K562 (cell line): Measurements from ENCODE around the gene NDUFA3. TPM values are rescaled to one million over a fixed set of nuclear protein-coding genes. Genes with fewer than 3 reads are reported as not detected.

Experiments used
- ATAC-seq: fragments of 200-7000 bp; cut with Tn5 transposase; 3 replicates; pipeline ENCODE4 v1.9.1; 2020; ENCODE audit warnings: moderate library complexity
- BruUV-seq: library from RNA; stranded (reverse); fragments of 400-500 nt; replicated peaks from 2 replicates; lab custom pipeline; 2021; lab: Mats Ljungman, UMichigan
- CTCF ChIA-PET: fragments of 300-600 bp; formaldehyde crosslinking; extraction: SDS; loops from one replicate; lab custom pipeline; 2021; ENCODE audit warnings: low intra/inter-chr PET ratio; lab: Yijun Ruan, JAX
- POLR2A ChIA-PET: fragments of 300-600, 350-650 bp; sonication (Branson Sonifier 250); formaldehyde crosslinking; extraction: SDS; loops from one replicate; lab custom pipeline; 2021; ENCODE audit warnings: antibody characterized with exemption, inconsistent platforms; lab: Yijun Ruan, JAX
- DNase-seq, 4 experiments: peaks; one replicate each; pipeline versions ENCODE4 v3.0.0 to v3.0.0-alpha.2; 2011 to 2018; ENCODE audit warnings: low spot score in 3 of 4, mixed read lengths in 3 of 4; ENCODE audit errors: extremely low read depth in 1 of 4
- FAIRE-seq: peaks from 2 replicates; lab custom pipeline; 2011; peaks lifted over from hg19 to GRCh38; lab: Jason Lieb, UNC
- H2AFZ ChIP-seq: 2 replicates; pipeline ENCODE4 v1.6.0; 2011; ENCODE audit warnings: low read depth, low read length, control low read depth, inconsistent platforms
- H3K27ac ChIP-seq: fragments of 200-600 bp; 3 replicates; pipeline ENCODE4 v1.8.0; 2011; ENCODE audit warnings: low read depth, mild to moderate bottlenecking, control low read depth, inconsistent platforms, low read length, moderate library complexity, mixed read lengths; ENCODE audit errors: extremely low read depth
- H3K27me3 ChIP-seq, 2 experiments: fragments of 300-600 bp in 1 of 2; 2 replicates in 1 of 2; 3 replicates in 1 of 2; pipeline versions ENCODE4 v1.6.0 to v1.8.0; 2011; ENCODE audit warnings: inconsistent platforms in 2 of 2, low read length in 2 of 2, mild to moderate bottlenecking in 1 of 2, mixed read lengths in 1 of 2, moderate library complexity in 1 of 2; ENCODE audit not compliant: control insufficient read depth in 2 of 2, insufficient read depth in 2 of 2
- H3K36me3 ChIP-seq: fragments of 300-600 bp; 3 replicates; pipeline ENCODE4 v1.8.0; 2011; ENCODE audit warnings: mild to moderate bottlenecking, low read length, inconsistent platforms; ENCODE audit not compliant: control insufficient read depth, insufficient read depth
- H3K4me1 ChIP-seq, 2 experiments: fragments of 200-600 bp in 1 of 2; replicated peaks in 1 of 2; 2 replicates in 1 of 2; 3 replicates in 1 of 2; pipeline versions ENCODE4 v1.5.1 to v1.8.0; 2011; ENCODE audit warnings: inconsistent platforms in 2 of 2, low read length in 2 of 2, mild to moderate bottlenecking in 1 of 2, mixed read lengths in 1 of 2, moderate library complexity in 1 of 2; ENCODE audit not compliant: control insufficient read depth in 2 of 2, insufficient read depth in 2 of 2
- H3K4me2 ChIP-seq: 2 replicates; pipeline ENCODE4 v1.6.1; 2011; ENCODE audit warnings: low read length, control low read depth, inconsistent platforms, mixed read lengths; ENCODE audit not compliant: insufficient read depth
- H3K4me3 ChIP-seq: fragments of 200-600 bp; sonication (generic), shearing (Covaris generic); 2 replicates; pipeline ENCODE4 v1.5.1; 2016; ENCODE audit warnings: control low read depth, inconsistent platforms
- H3K79me2 ChIP-seq: fragments of 200-600 bp; 3 replicates; pipeline ENCODE4 v1.8.0; 2011; ENCODE audit warnings: low read length, inconsistent platforms; ENCODE audit not compliant: control insufficient read depth, insufficient read depth
- H3K9ac ChIP-seq, 2 experiments: 2 replicates each; pipeline versions ENCODE4 v1.6.0 to v1.6.1; 2011; ENCODE audit warnings: low read depth in 2 of 2, low read length in 2 of 2, control low read depth in 1 of 2, inconsistent platforms in 1 of 2, mild to moderate bottlenecking in 1 of 2, mixed read lengths in 1 of 2; ENCODE audit not compliant: insufficient read depth in 1 of 2
- H3K9me1 ChIP-seq: one replicate; pipeline ENCODE4 v1.6.0; 2011; ENCODE audit warnings: inconsistent platforms, mild to moderate bottlenecking, low read length, moderate library complexity; ENCODE audit not compliant: control insufficient read depth, insufficient read depth
- H3K9me3 ChIP-seq: replicated peaks from 2 replicates; pipeline ENCODE4 v1.5.1; 2011; ENCODE audit warnings: low read depth, low read length, inconsistent platforms; ENCODE audit not compliant: control insufficient read depth, insufficient read depth
- H4K20me1 ChIP-seq: replicated peaks from 2 replicates; pipeline ENCODE4 v1.6.1; 2011; ENCODE audit warnings: low read length, inconsistent platforms, mixed read lengths; ENCODE audit not compliant: control insufficient read depth, insufficient read depth
- POLR2G ChIP-seq: fragments of 200-400 bp; formaldehyde crosslinking; IDR thresholded peaks from 2 replicates; pipeline ENCODE4 v1.6.1; 2017; ENCODE audit warnings: low read depth, mild to moderate bottlenecking, antibody characterized with exemption, low read length, moderate library complexity
- RBFOX2 ChIP-seq: fragments of 200-400 bp; formaldehyde crosslinking; IDR thresholded peaks from 2 replicates; pipeline ENCODE4 v1.6.1; 2017; ENCODE audit warnings: low read depth, mild to moderate bottlenecking, low read length, moderate library complexity
- WGBS: fragments of 100-300 bp; shearing (Covaris generic); methylation state at CpG from one replicate; pipeline ENCODE4 v1.1.6; 2016; ENCODE audit warnings: low coverage, mixed read lengths; ENCODE audit not compliant: insufficient coverage; ENCODE audit errors: missing lambda C conversion rate; 5-methylcytosine and 5-hydroxymethylcytosine counted together
- in situ Hi-C: fragments of 300-500 bp; cut with MboI; formaldehyde crosslinking; loops from 4 replicates; pipeline ENCODE4 v1.15.0; 2018; ENCODE audit warnings: inconsistent platforms, mixed read lengths
- intact Hi-C: fragments of 100-400 bp; cut with micrococcal nuclease; formaldehyde crosslinking; loops from 2 replicates; pipeline ENCODE4 v1.14.2; 2022
- polyA plus RNA-seq, 8 experiments: library from polyadenylated mRNA; depleted of rRNA in 4 of 8; stranded (reverse) in 5 of 8; unstranded in 3 of 8; fragments of >200 nt; fragmentation: Nextera tagmentation in 2 of 8; fragmentation: Illumina TruSeq in 1 of 8; extraction: Ambion mirVana in 2 of 8; extraction: Trizol in 1 of 8; gene quantifications; 2 replicates each; pipeline versions ENCODE4 v1.2.1 to v1.2.3, GENCODE V29; 2011 to 2014; ENCODE audit warnings: inconsistent platforms in 1 of 8, missing spikeins in 1 of 8
- total RNA-seq, 7 experiments: library from RNA; depleted of rRNA in 6 of 7; stranded (reverse); fragments of >200 nt in 6 of 7; fragmentation: Illumina TruSeq in 2 of 7; extraction: Trizol in 2 of 7; gene quantifications; 2 replicates each; pipeline versions ENCODE4 v1.2.1 to v1.2.3, GENCODE V29; 2011 to 2021; ENCODE audit warnings: low replicate concordance in 1 of 7
- TF ChIP-seq, protein P1 (sequence below): fragments of 450-650 bp; IDR thresholded peaks from 2 replicates; pipeline ENCODE4 v1.6.1; 2017; ENCODE audit warnings: antibody characterized with exemption, mild to moderate bottlenecking

NDUFA3 gene
- total and polyA plus RNA-seq, 9 of the 15 experiments (the other 6 are each of a cell fraction or from before 2014, with no cell fraction given), result 39.2 to 279 (median 138) TPM

DNA sequence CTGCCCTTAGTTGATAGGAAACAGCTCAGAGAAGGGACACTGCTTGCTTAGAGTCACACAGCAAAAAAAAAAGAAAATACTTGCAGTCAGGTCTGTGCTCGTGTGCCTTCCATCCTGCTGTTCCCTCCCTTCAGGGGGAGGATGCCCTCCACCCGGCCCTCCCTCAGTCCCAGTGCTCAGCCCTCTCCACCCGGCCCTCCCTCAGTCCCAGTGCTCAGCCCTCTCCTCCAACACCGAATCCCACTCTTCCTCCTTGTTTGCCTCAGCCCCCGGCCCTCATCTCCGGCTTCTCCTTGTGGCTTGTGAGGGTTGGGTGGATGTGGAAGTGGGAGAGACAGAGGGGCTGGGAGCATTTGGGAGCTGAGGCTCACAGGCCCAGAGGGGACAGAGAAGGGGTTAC, 7.0 kb downstream of the NDUFA3 start:
- Histone ChIP-seq H4K20me1 (peaks cover 3% of the 10 kb centered on the region; the same call in 1 of the 2 replicates), H3K27ac (no peak overlapping the region), H3K4me3 (no peak overlapping the region), H3K36me3 (peaks cover 75% of the 10 kb centered on the region; the same call in 2 of the 3 replicates), H3K79me2 (peaks cover 9% of the 10 kb centered on the region), H3K27me3 (no peaks in the 10 kb centered on the region), H3K4me2 (no peak overlapping the region), H3K9me1 (no peaks in the 10 kb centered on the region), H3K4me1 (peaks cover 0 to 20% of the 10 kb centered on the region in 2 experiments; a peak in 3 of 5 replicates), H3K9ac (no peak overlapping the region; a peak in 1 of 4 replicates), H3K9me3 (no peaks in the 10 kb centered on the region), H2AFZ (no peak overlapping the region)
- 93% methylated on average over 4 of the region's 6 CpGs for WGBS
- no TSS peak for BruUV-seq
- no peak for FAIRE-seq
- ATAC-seq, result peak; percentile 62
- in situ Hi-C loops (no loop called here), intact Hi-C loops (no loop called here)
- ChIA-PET POLR2A (interaction anchor here (0.5 to 1.1 kb wide), 2 partner anchors 11 to 36 kb away, joined by 3 read pairs; no protein-coding TSS in a partner anchor), CTCF (no interaction called here)
- TF ChIP-seq POLR2G (peak; percentile 52; the same call in 1 of the 2 replicates), RBFOX2 (peak; percentile 50; the same call in 1 of the 2 replicates)
- TF ChIP-seq, protein P1, sequence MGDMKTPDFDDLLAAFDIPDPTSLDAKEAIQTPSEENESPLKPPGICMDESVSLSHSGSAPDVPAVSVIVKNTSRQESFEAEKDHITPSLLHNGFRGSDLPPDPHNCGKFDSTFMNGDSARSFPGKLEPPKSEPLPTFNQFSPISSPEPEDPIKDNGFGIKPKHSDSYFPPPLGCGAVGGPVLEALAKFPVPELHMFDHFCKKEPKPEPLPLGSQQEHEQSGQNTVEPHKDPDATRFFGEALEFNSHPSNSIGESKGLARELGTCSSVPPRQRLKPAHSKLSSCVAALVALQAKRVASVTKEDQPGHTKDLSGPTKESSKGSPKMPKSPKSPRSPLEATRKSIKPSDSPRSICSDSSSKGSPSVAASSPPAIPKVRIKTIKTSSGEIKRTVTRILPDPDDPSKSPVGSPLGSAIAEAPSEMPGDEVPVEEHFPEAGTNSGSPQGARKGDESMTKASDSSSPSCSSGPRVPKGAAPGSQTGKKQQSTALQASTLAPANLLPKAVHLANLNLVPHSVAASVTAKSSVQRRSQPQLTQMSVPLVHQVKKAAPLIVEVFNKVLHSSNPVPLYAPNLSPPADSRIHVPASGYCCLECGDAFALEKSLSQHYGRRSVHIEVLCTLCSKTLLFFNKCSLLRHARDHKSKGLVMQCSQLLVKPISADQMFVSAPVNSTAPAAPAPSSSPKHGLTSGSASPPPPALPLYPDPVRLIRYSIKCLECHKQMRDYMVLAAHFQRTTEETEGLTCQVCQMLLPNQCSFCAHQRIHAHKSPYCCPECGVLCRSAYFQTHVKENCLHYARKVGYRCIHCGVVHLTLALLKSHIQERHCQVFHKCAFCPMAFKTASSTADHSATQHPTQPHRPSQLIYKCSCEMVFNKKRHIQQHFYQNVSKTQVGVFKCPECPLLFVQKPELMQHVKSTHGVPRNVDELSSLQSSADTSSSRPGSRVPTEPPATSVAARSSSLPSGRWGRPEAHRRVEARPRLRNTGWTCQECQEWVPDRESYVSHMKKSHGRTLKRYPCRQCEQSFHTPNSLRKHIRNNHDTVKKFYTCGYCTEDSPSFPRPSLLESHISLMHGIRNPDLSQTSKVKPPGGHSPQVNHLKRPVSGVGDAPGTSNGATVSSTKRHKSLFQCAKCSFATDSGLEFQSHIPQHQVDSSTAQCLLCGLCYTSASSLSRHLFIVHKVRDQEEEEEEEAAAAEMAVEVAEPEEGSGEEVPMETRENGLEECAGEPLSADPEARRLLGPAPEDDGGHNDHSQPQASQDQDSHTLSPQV, result no peak
- peak in 2 of 4 experiments; percentile 49 to 56 for DNase-seq
